GM23248 (cell line): ENCODE data around the gene DYNC2H1. TPM values are rescaled to one million over a fixed set of nuclear protein-coding genes. Genes with fewer than 3 reads are reported as not detected.

Experiments
- DNase-seq: peaks from one replicate; pipeline ENCODE4 v3.0.0-alpha.2; 2015
- H2AFZ ChIP-seq: fragments of 200-600 bp; sonication (generic); 2 replicates; pipeline ENCODE4 v1.6.1; 2016; ENCODE audit warnings: antibody characterized with exemption
- H3F3A ChIP-seq: fragments of 200-600 bp; sonication (generic); 2 replicates; pipeline ENCODE4 v1.6.1; 2016; ENCODE audit warnings: mild to moderate bottlenecking, antibody characterized with exemption, mixed run types; ENCODE audit not compliant: insufficient read depth
- H3K27ac ChIP-seq: fragments of 200-600 bp; sonication (generic); 2 replicates; pipeline ENCODE4 v1.5.1; 2016; ENCODE audit warnings: mild to moderate bottlenecking
- H3K27me3 ChIP-seq: fragments of 200-600 bp; sonication (generic); replicated peaks from 2 replicates; pipeline ENCODE4 v1.6.1; 2016; ENCODE audit warnings: mild to moderate bottlenecking; ENCODE audit not compliant: insufficient read depth
- H3K36me3 ChIP-seq: fragments of 200-600 bp; sonication (generic); 2 replicates; pipeline ENCODE4 v1.6.1; 2016; ENCODE audit warnings: low read depth, mild to moderate bottlenecking
- H3K4me1 ChIP-seq: fragments of 200-600 bp; sonication (generic); 2 replicates; pipeline ENCODE4 v1.6.1; 2016; ENCODE audit warnings: mild to moderate bottlenecking; ENCODE audit not compliant: insufficient read depth
- H3K4me2 ChIP-seq: fragments of 200-600 bp; sonication (generic); one replicate; pipeline ENCODE4 v1.6.1; 2016; ENCODE audit warnings: mild to moderate bottlenecking; ENCODE audit not compliant: unreplicated experiment
- H3K4me3 ChIP-seq: fragments of 200-600 bp; sonication (generic); 2 replicates; pipeline ENCODE4 v1.5.1; 2016; ENCODE audit warnings: mild to moderate bottlenecking
- H3K79me2 ChIP-seq: fragments of 200-600 bp; sonication (generic); 2 replicates; pipeline ENCODE4 v1.6.1; 2016; ENCODE audit warnings: mild to moderate bottlenecking; ENCODE audit not compliant: insufficient read depth
- H3K9ac ChIP-seq: fragments of 200-600 bp; sonication (generic); 2 replicates; pipeline ENCODE4 v1.6.1; 2016; ENCODE audit warnings: mild to moderate bottlenecking
- H3K9me2 ChIP-seq: fragments of 200-600 bp; sonication (generic); 2 replicates; pipeline ENCODE4 v1.6.1; 2016; ENCODE audit warnings: mixed run types, mild to moderate bottlenecking, moderate library complexity; ENCODE audit not compliant: insufficient read depth
- H3K9me3 ChIP-seq: fragments of 200-600 bp; sonication (generic); one replicate; pipeline ENCODE4 v1.6.1; 2017; ENCODE audit warnings: low read depth
- H4K20me1 ChIP-seq: fragments of 200-600 bp; sonication (generic); 2 replicates; pipeline ENCODE4 v1.6.0; 2016; ENCODE audit not compliant: insufficient read depth
- EZH2 ChIP-seq: fragments of 200-600 bp; sonication (generic); IDR thresholded peaks from 2 replicates; pipeline ENCODE4 v1.6.1; 2018; ENCODE audit warnings: antibody characterized with exemption, mild to moderate bottlenecking; ENCODE audit not compliant: insufficient read depth, poor library complexity, severe bottlenecking
- EZH2phosphoT487 ChIP-seq: fragments of 200-600 bp; sonication (generic); IDR thresholded peaks from 2 replicates; pipeline ENCODE4 v1.6.1; 2018; ENCODE audit warnings: antibody characterized with exemption, moderate library complexity, mild to moderate bottlenecking, low read depth; ENCODE audit not compliant: insufficient read depth
- WGBS, 2 experiments: methylation state at CpG; one replicate each; pipeline ENCODE4 v1.1.6; 2015 to 2017; ENCODE audit warnings: low lambda C conversion rate in 2 of 2, low coverage in 1 of 2; ENCODE audit errors: missing lambda C conversion rate in 2 of 2; 5-methylcytosine and 5-hydroxymethylcytosine counted together
- in situ Hi-C: fragments of 300-500 bp; cut with MboI; formaldehyde crosslinking; loops from 2 replicates; pipeline ENCODE4 v1.15.0; 2020
- polyA plus RNA-seq: library from polyadenylated mRNA; unstranded; fragments of >200 nt; fragmentation: Nextera tagmentation; extraction: Ambion mirVana; gene quantifications from 2 replicates; pipeline ENCODE4 v1.2.1, GENCODE V29; 2016
- total RNA-seq: library from RNA; depleted of rRNA; stranded (reverse); fragments of >200 nt; shearing (Covaris generic); gene quantifications from 2 replicates; pipeline ENCODE4 v1.2.3, GENCODE V29; 2014

DYNC2H1 gene
- total and polyA plus RNA-seq, 2 experiments from 2014 or later: 9.3 to 27.0 TPM

DNA sequence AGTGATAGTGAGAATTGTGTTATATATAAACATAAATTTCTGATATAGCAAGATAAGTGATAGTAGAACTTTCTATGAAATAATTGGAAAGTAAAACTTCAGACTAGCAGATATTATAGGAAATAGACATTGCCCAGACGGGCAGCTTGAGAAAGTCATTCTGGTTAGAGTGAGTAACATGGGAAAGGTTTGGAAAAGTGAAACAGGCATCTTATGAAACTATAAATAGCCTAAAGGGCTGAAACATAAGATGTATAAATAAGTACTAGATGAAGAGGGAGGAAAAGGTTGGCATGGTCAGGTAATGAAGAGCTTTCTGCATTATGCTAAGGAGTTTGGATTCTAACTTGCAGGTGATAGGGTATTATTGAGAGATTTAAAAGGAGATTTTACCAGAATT lies 101.3 kb downstream of the DYNC2H1 start:
- no peak overlapping the region for H3K27ac ChIP-seq

GRCh38 chr11:103215812-103216211 lies 106.6 kb downstream of the DYNC2H1 start:
- no peaks in the 10 kb centered on the region for H3F3A ChIP-seq

More for the DNA sequence above, 101.3 kb downstream of the DYNC2H1 start:
- Histone ChIP-seq H3K27me3 (no peaks in the 10 kb centered on the region), H2AFZ (no peak overlapping the region), H4K20me1 (no peaks in the 10 kb centered on the region), H3K9ac (no peak overlapping the region), H3K4me3 (no peak overlapping the region), H3K36me3 (0 out of 2 replicates have a peak, but pooled peaks cover 3% of the 10 kb centered on the region), H3K9me2 (no peaks in the 10 kb centered on the region), H3K79me2 (no peaks in the 10 kb centered on the region), H3K4me2 (no peak overlapping the region), H3F3A (no peaks in the 10 kb centered on the region), H3K9me3 (no peaks in the 10 kb centered on the region), H3K4me1 (peaks cover under 1% of the 10 kb centered on the region)
- TF ChIP-seq EZH2phosphoT487: no peak
- no peak for DNase-seq
- in situ Hi-C loops: no loop called here
- WGBS, 2 experiments: 95 to 100% methylated on average over 1 of the region's 1 CpG

DNA sequence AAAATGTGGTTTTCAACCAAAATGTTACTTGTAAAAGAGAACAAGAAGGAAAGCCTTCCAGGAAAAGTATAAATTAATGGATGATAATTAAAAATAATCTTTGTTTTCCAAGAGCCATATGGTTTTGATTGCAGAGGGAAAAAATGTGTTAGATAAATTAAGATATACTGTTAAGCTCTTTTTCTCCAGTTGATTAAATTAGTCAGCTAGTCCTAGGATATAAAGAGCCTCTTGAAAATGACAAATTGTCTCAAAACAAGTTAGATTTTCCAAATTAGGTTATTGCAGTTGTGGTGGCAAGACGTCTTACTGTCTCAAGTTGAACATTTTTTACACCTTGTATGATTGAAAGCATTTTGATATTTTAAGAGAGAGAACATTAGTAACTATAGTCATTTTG lies 110.9 kb downstream of the DYNC2H1 start:
- DNase-seq: no peak
- in situ Hi-C loops: no loop called here
- no peak for TF ChIP-seq EZH2
- TF ChIP-seq EZH2phosphoT487: no peak
- Histone ChIP-seq H3K9me2 (no peaks in the 10 kb centered on the region), H4K20me1 (no peaks in the 10 kb centered on the region), H3K36me3 (no peaks in the 10 kb centered on the region), H3K9me3 (no peaks in the 10 kb centered on the region), H2AFZ (no peak overlapping the region), H3K27me3 (no peaks in the 10 kb centered on the region), H3K79me2 (no peaks in the 10 kb centered on the region), H3K4me2 (no peak overlapping the region), H3F3A (no peaks in the 10 kb centered on the region), H3K27ac (no peak overlapping the region), H3K4me3 (no peak overlapping the region), H3K9ac (no peak overlapping the region), H3K4me1 (peaks cover 7% of the 10 kb centered on the region)
- 93 to 96% methylated on average over 1 of the region's 1 CpG for WGBS, 2 experiments

More at GRCh38 chr11:103215812-103216211, 106.6 kb downstream of the DYNC2H1 start:
- 95 to 100% methylated on average over 1 of the region's 1 CpG for WGBS, 2 experiments
- H4K20me1 ChIP-seq: no peaks in the 10 kb centered on the region
- H3K9me3 ChIP-seq: no peaks in the 10 kb centered on the region
- H2AFZ ChIP-seq: no peak overlapping the region
- H3K4me1 ChIP-seq: peaks cover 7% of the 10 kb centered on the region
- no peaks in the 10 kb centered on the region for H3K79me2 ChIP-seq
- no peaks in the 10 kb centered on the region for H3K36me3 ChIP-seq
- H3K4me3 ChIP-seq: no peak overlapping the region
- no peak overlapping the region for H3K4me2 ChIP-seq
- peak; percentile 23 for DNase-seq
- in situ Hi-C loops: no loop called here
- TF ChIP-seq EZH2phosphoT487 (no peak), EZH2 (no peak)
- no peak overlapping the region for H3K9ac ChIP-seq
- H3K27ac ChIP-seq: no peak overlapping the region
- no peaks in the 10 kb centered on the region for H3K9me2 ChIP-seq
- H3K27me3 ChIP-seq: no peaks in the 10 kb centered on the region

GRCh38 chr11:103222806-103223205 lies 113.6 kb downstream of the DYNC2H1 start:
- DNase-seq: no peak
- H3K4me1 ChIP-seq: no peaks in the 10 kb centered on the region
- no peaks in the 10 kb centered on the region for H3K27me3 ChIP-seq
- TF ChIP-seq EZH2phosphoT487: no peak
- TF ChIP-seq EZH2: no peak
- no peaks in the 10 kb centered on the region for H3K9me2 ChIP-seq
- in situ Hi-C loops: no loop called here
- H3K4me2 ChIP-seq: no peak overlapping the region
- H3K9me3 ChIP-seq: no peaks in the 10 kb centered on the region
- no peaks in the 10 kb centered on the region for H4K20me1 ChIP-seq
- no peaks in the 10 kb centered on the region for H3K36me3 ChIP-seq
- 78 to 84% methylated on average over 3 of the region's 3 CpGs for WGBS, 2 experiments
- H3K4me3 ChIP-seq: no peak overlapping the region
- H2AFZ ChIP-seq: no peak overlapping the region
- H3K27ac ChIP-seq: no peak overlapping the region
- no peaks in the 10 kb centered on the region for H3K79me2 ChIP-seq
- no peak overlapping the region for H3K9ac ChIP-seq
- no peaks in the 10 kb centered on the region for H3F3A ChIP-seq

DNA sequence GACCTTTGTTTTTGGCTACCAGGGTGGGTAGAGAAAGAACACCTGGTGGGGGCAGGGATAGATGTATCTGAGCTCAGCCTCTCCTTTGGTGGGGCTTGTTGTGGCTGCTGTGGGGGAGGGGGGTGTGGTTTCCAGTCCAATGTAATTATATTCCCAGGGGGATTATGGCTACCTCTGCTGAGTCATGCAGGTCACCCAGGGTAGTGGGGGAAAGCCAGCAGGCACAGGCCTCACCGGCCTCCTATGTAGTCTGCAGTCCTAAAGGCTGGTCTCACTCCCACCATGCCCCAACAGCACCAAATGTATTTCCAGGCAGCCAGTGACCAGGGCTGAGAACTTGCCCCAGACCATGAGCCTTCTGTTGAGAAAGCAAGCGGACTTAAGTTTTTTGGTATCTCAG lies 119.6 kb downstream of the DYNC2H1 start:
- H3K27me3 ChIP-seq: no peaks in the 10 kb centered on the region
- no peaks in the 10 kb centered on the region for H3K4me1 ChIP-seq
- no peak overlapping the region for H2AFZ ChIP-seq
- 0 out of 2 replicates have a peak, but pooled peaks cover 3% of the 10 kb centered on the region for H3K36me3 ChIP-seq
- no peaks in the 10 kb centered on the region for H3K9me3 ChIP-seq
- H3K4me3 ChIP-seq: no peak overlapping the region
- in situ Hi-C loops: no loop called here
- whole genome bisulfite sequencing, 2 experiments: 100% methylated on average over 2 of the region's 2 CpGs
- H3K27ac ChIP-seq: no peak overlapping the region
- no peaks in the 10 kb centered on the region for H3F3A ChIP-seq
- no peaks in the 10 kb centered on the region for H4K20me1 ChIP-seq
- no peaks in the 10 kb centered on the region for H3K79me2 ChIP-seq
- H3K4me2 ChIP-seq: no peak overlapping the region
- no peak overlapping the region for H3K9ac ChIP-seq
- H3K9me2 ChIP-seq: no peaks in the 10 kb centered on the region
- TF ChIP-seq EZH2phosphoT487 (no peak), EZH2 (no peak)
- peak; percentile 4 for DNase-seq
